Vagina (tissue), 2 donors: Measurements from ENCODE around the gene SPOCK1.

Source experiments
- POLR2A ChIP-seq, 2 donors: fragments of 450-650 bp; IDR thresholded peaks; one replicate each; pipeline ENCODE4 v1.6.1; 2017; ENCODE audit warnings: antibody characterized with exemption in 2 of 2, mild to moderate bottlenecking in 2 of 2, moderate library complexity in 2 of 2
- TF ChIP-seq, protein P1 (sequence below), 3 experiments: fragments of 450-650 bp in 2 of 3; fragments of 200-600 bp in 1 of 3; sonication (generic) in 1 of 3; IDR thresholded peaks; one replicate each; pipeline ENCODE4 v1.5.1; 2017 to 2019; ENCODE audit warnings: antibody characterized with exemption in 3 of 3, mild to moderate bottlenecking in 2 of 3, moderate library complexity in 2 of 3

GRCh38 chr5:137252512-137252911, 246.6 kb downstream of the SPOCK1 start:
- TF ChIP-seq, protein P1, sequence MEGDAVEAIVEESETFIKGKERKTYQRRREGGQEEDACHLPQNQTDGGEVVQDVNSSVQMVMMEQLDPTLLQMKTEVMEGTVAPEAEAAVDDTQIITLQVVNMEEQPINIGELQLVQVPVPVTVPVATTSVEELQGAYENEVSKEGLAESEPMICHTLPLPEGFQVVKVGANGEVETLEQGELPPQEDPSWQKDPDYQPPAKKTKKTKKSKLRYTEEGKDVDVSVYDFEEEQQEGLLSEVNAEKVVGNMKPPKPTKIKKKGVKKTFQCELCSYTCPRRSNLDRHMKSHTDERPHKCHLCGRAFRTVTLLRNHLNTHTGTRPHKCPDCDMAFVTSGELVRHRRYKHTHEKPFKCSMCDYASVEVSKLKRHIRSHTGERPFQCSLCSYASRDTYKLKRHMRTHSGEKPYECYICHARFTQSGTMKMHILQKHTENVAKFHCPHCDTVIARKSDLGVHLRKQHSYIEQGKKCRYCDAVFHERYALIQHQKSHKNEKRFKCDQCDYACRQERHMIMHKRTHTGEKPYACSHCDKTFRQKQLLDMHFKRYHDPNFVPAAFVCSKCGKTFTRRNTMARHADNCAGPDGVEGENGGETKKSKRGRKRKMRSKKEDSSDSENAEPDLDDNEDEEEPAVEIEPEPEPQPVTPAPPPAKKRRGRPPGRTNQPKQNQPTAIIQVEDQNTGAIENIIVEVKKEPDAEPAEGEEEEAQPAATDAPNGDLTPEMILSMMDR (IDR thresholded peaks at IDR 0.05) = no peak
- TF ChIP-seq POLR2A (IDR thresholded peaks at IDR 0.05) = no peak
